ENCODE results near the gene NAP1L3. TPM values are rescaled to one million over a fixed set of nuclear protein-coding genes. Genes with fewer than 3 reads are reported as not detected.

Gene NAP1L3, protein sequence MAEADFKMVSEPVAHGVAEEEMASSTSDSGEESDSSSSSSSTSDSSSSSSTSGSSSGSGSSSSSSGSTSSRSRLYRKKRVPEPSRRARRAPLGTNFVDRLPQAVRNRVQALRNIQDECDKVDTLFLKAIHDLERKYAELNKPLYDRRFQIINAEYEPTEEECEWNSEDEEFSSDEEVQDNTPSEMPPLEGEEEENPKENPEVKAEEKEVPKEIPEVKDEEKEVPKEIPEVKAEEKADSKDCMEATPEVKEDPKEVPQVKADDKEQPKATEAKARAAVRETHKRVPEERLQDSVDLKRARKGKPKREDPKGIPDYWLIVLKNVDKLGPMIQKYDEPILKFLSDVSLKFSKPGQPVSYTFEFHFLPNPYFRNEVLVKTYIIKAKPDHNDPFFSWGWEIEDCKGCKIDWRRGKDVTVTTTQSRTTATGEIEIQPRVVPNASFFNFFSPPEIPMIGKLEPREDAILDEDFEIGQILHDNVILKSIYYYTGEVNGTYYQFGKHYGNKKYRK
- 1 to 10 TPM; 1.8 to 2.1 TPM for total RNA-seq

DNA sequence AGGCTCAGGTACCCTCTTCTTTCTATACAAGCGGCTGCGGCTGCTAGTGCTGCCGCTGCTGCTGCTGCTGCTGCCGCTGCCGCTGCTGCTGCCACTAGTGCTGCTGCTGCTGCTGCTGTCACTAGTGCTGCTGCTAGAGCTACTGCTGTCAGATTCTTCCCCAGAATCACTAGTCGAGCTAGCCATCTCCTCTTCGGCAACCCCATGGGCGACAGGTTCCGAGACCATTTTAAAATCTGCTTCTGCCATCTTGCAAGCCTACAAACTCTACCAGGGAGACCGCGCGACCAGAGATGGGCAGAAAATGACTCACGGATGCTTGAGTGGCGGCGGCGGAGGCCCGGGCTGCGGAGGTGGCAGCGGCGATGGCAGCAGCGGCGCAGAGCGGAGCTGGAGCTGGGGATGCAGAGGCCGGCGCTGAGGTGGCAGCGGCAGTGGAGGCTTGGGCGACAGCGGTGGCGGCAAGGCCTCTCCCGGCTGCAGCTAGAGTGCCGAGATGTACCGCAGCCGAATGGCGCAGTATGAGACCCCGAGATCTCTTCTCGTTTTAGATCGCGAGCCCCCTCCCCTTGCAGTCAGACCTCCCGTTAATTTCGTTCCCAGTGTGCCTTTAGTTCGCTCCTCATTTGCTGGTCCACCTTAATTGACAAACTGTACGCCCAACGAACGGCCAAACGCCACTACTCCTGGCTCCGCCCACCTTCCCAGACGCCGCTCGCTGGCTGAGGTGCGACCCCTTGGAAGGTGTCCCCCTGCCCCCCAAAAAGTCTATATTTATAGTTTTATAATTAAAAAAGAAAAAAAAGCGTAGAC, at the start of gene NAP1L3:
Gene NAP1L3, minus strand, starts transcription at position 523 of the 813 bp plus-strand sequence. Its CDS starts 274 bp downstream, at position 249.
- Mint-ChIP-seq H3K27ac (peak within 1 kb of the TSS; percentile 65 to 78), H3K9me3 (no peaks in the 10 kb centered on the region), H3K36me3 (peaks cover 0 to 8% of the 10 kb centered on the region in 2 donors)
- ATAC-seq (peak; percentile 91 to 93), DNase-seq (ENCODE audit: low spot score in 2 of 2) (peak; percentile 53 to 66)

DNA sequence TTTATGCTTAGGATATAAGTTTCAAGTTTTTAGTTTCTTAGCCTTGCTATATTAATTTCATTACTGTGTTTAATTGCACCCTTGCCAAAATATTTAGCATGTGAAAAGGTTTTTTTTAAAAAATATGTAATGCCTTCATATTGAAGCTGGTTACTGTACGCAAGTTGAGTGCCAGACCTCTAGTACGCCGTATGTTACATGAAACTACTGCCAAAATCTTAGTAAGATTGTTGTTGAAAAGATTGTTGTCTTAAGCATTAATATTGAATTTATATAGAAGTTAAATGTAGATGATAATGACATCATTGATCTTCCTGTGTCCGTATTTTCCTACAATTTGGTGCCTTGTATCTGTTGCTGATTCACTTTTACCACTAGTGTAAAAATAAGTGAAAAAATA, 37.7 kb upstream of the NAP1L3 start:
- Mint-ChIP-seq H3K27ac (no peak overlapping the region), H3K9me3 (no peaks in the 10 kb centered on the region), H3K36me3 (no peaks in the 10 kb centered on the region)
- no peak for DNase-seq (ENCODE audit: low spot score in 2 of 2)
- no peak for ATAC-seq

DNA sequence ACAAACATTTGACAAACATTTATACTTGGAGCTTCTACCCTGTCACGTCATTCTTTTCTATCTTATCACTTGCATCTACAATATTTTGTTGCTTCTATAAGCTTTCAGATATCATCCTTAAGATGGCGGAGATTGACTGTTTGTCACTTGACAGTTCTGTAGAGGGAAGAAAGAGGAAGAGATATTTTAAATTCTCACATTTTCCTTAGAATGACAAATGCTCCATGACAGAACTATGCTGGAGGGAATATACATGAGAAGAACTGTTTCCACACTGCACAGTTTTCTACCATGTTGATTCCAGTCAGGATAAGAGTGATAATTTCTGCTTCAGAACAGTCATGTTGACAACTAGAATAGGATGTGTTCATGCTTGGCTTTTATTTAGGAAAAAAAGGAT, 30.3 kb upstream of the NAP1L3 start:
- ATAC-seq, result no peak
- Mint-ChIP-seq H3K27ac (no peak overlapping the region), H3K9me3 (no peaks in the 10 kb centered on the region), H3K36me3 (no peaks in the 10 kb centered on the region)
- DNase-seq (ENCODE audit: low spot score in 2 of 2), result no peak

DNA sequence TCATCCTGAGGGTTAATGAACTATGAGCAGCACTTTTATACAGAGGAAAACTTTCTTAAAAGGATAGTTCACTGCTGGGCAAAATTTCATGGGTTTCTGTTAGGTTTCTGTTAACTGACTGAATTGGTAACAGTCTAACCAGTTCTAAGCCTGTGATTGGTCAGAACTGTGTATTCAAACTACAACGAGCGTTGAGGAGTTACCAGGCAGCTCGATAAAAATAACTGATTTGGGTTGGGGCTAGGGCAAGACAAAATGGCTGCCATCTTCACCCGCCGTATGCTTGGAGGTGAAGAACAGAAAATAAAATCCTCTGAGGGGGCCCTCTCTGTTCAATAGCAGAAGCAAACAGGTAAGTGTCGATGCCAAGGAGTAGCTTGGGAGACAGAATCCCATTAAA, 22.6 kb upstream of the NAP1L3 start:
- Mint-ChIP-seq H3K36me3 (no peaks in the 10 kb centered on the region), H3K27ac (no peak overlapping the region), H3K9me3 (no peaks in the 10 kb centered on the region)
- ATAC-seq (no peak), DNase-seq (ENCODE audit: low spot score in 2 of 2) (no peak)

DNA sequence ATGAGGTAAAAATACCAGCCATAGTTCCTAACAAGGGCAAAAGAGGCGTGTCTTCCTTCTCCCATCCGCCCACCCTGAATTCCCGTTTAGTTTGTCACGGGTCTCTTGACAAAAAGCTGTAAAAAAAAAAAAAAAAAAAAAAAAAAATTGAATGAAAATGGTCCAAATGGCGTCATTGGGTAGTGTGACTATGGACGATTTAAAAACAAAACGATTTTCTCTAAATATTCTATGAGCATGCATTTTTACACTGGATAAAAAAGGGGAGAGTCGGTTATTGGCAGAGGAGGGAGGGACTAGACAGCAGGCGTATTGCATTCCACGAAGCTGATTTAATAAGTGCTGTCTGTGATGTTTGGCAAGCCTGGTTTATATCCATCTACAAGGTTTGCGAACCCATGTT, 492 bp upstream of the NAP1L3 start, which contains the start of gene FAM133A:
Gene FAM133A, plus strand, starts transcription at position 338 of the 403 bp plus-strand sequence. CDS start 35,214 bp downstream, outside the sequence.
- DNase-seq (ENCODE audit: low spot score in 2 of 2) (no peak), ATAC-seq (peak; percentile 5 to 8)
- no peaks in the 10 kb centered on the region for H3K9me3 Mint-ChIP-seq
- peaks cover 0 to 8% of the 10 kb centered on the region in 2 donors for H3K36me3 Mint-ChIP-seq
- peak within 1 kb of the TSS; percentile 65 to 78 for H3K27ac Mint-ChIP-seq

DNA sequence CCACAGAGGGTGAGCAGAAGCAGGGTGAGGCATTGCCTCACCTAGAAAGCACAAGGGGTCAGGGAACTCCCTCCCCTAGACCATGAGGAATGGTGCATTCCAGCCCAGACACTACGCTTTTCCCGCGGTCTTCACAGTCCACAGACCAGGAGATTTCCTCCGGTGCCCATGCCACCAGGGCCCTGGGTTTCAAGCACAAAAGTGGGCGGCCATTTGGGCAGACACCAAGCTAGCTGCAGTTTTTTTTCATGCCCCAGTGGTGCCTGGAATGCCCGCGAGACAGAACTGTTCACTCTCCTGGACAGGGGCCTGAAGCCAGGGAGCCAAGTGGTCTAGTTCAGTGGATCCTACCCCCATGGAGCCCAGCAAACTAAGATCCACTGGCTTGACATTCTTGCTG, 12.8 kb downstream of the NAP1L3 start:
- no peak overlapping the region for H3K27ac Mint-ChIP-seq
- DNase-seq (ENCODE audit: low spot score in 2 of 2) (no peak), ATAC-seq (no peak)
- H3K36me3 Mint-ChIP-seq, result no peaks in the 10 kb centered on the region
- H3K9me3 Mint-ChIP-seq, result no peaks in the 10 kb centered on the region

DNA sequence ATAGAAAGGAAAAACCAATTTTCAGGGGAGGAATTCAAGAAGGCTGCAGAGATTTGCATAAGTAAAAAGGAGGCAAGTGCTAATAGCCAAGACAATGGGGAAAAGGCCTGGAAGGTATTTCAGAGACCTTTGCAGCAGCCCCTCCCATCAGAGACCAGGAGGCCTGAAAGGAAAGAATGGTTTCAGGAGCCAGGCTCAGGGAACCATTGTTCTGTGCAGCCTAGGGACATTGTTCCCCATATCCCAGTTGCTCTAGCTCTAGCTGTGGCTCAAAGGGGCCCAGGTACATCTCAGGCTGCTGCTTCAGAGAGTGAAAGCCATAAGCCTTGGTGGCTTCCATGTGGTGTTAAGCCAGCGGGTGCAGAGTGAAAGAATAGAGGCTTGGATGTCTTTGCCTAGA, 24.0 kb downstream of the NAP1L3 start:
- ATAC-seq (no peak), DNase-seq (ENCODE audit: low spot score in 2 of 2) (no peak)
- no peak overlapping the region for H3K27ac Mint-ChIP-seq
- H3K9me3 Mint-ChIP-seq, result no peaks in the 10 kb centered on the region
- no peaks in the 10 kb centered on the region for H3K36me3 Mint-ChIP-seq

DNA sequence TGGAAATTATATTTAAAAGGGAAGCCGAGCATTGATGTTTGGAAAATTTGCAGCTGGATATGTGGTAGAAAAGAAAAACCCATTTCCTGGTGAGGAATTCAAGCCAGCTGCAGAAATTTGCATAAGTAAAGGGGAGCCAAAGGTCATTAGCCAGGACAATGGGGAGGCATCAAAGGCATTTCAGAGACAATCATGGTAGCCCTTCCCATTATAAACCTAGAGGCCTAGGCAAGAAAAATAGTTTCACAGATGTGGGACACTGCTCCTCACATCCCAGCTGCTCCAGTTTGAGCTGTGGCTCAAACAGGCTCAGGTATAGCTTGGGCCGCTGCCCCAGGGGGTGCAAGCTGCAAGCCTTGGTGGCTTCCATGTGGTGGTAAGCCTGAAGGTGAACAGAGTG, 35.8 kb downstream of the NAP1L3 start:
- ATAC-seq, result no peak
- no peak for DNase-seq (ENCODE audit: low spot score in 2 of 2)
- no peaks in the 10 kb centered on the region for H3K36me3 Mint-ChIP-seq
- H3K9me3 Mint-ChIP-seq, result no peaks in the 10 kb centered on the region
- no peak overlapping the region for H3K27ac Mint-ChIP-seq

Other genes with a start within 250 kb of the NAP1L3 start
- gene FAM133A, start 628 bp upstream of the NAP1L3 start, total RNA-seq, result not detected

Measured in activated naive CD4-positive, alpha-beta T cell treated with anti-CD3 and anti-CD28 coated beads, Interleukin-2, amount 50 U/mL, for 72 hours (primary cell).